ENCODE measurements around the gene SEMA3C.

SEMA3C gene

DNA sequence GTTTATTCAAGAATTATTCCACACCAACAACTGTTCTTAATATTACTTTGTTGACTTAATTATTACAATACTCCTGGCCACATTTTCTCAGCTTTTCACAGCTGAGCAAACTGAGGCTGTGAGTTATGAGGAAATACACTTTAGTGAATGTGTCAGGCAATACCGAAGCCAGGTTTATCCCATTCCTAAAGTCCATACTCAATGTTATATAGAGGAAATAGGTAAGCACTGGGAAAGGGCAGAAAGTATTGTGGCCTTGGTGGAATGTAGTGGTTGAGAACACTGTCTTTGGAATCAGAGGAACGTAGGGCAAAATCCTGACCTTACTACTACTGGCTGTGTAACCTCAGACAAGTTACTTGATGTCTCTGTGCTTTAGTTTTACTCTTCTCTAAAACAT, 169.6 kb downstream of the SEMA3C start:
- H3K4me3 ChIP-seq (ENCODE audit: low read length): no peak overlapping the region
- H3K36me3 ChIP-seq (ENCODE audit: control insufficient read depth, low read length): no peaks in the 10 kb centered on the region
- no peaks in the 10 kb centered on the region for H3K9me2 ChIP-seq (replicated peaks; ENCODE audit: control insufficient read depth, low read length)
- no peaks in the 10 kb centered on the region for H3K9me3 ChIP-seq (ENCODE audit: control insufficient read depth, insufficient read depth, low read length)
- no peaks in the 10 kb centered on the region for H3F3A ChIP-seq (ENCODE audit: control insufficient read depth, insufficient read depth)
- H3K4me2 ChIP-seq (ENCODE audit: low read length): no peak overlapping the region
- no peaks in the 10 kb centered on the region for H4K20me1 ChIP-seq (ENCODE audit: control insufficient read depth, insufficient read depth, low read depth, low read length)
- TF ChIP-seq, protein P1, sequence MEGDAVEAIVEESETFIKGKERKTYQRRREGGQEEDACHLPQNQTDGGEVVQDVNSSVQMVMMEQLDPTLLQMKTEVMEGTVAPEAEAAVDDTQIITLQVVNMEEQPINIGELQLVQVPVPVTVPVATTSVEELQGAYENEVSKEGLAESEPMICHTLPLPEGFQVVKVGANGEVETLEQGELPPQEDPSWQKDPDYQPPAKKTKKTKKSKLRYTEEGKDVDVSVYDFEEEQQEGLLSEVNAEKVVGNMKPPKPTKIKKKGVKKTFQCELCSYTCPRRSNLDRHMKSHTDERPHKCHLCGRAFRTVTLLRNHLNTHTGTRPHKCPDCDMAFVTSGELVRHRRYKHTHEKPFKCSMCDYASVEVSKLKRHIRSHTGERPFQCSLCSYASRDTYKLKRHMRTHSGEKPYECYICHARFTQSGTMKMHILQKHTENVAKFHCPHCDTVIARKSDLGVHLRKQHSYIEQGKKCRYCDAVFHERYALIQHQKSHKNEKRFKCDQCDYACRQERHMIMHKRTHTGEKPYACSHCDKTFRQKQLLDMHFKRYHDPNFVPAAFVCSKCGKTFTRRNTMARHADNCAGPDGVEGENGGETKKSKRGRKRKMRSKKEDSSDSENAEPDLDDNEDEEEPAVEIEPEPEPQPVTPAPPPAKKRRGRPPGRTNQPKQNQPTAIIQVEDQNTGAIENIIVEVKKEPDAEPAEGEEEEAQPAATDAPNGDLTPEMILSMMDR (IDR thresholded peaks at IDR 0.05; ENCODE audit: low read depth, low read length, poor library complexity, severe bottlenecking): no peak
- no peak for TF ChIP-seq EZH2phosphoT487 (IDR thresholded peaks at IDR 0.05; ENCODE audit: borderline replicate concordance, low read length)
- no peaks in the 10 kb centered on the region for H3K79me2 ChIP-seq (ENCODE audit: control insufficient read depth, low read length)
- no peaks in the 10 kb centered on the region for H3K27me3 ChIP-seq (ENCODE audit: control insufficient read depth, low read length)
- no peaks in the 10 kb centered on the region for H3K4me1 ChIP-seq (ENCODE audit: control insufficient read depth, low read length)
- no peak overlapping the region for H3K27ac ChIP-seq (ENCODE audit: low read depth, low read length)

DNA sequence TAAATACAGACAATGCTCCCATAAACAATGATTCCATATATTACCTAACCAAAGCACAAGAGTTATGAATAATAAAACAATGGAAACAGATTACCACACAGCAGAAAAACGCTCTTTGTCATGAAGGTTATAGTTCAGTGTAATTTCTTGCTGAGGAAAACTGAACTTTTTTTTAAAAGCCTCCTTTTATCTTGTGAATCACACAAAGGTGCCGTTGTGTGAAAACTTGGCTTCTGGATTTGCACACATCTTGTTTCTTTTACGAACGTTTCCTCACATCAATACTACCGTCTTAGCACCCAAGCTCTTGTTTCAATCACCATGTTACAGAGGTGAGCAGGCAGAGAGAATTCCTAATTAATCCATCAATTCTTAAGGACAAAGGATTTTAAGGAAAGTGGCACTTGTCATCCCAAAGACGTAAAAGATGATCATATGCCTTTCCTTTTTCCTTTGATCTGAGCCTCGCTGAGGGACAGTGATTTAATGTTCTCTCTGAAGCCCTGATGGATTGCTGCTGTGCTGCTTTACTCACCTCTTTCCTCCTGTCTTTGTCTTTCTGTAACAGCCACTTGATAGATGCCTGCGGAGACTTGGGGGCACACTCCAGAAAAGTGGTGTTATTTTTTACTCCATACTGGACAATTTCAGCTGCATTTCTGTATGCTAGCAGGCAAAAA, 170.3 kb downstream of the SEMA3C start:
- no peaks in the 10 kb centered on the region for H3K27me3 ChIP-seq (ENCODE audit: control insufficient read depth, low read length)
- H3F3A ChIP-seq (ENCODE audit: control insufficient read depth, insufficient read depth): no peaks in the 10 kb centered on the region
- H3K27ac ChIP-seq (ENCODE audit: low read depth, low read length): no peak overlapping the region
- H3K36me3 ChIP-seq (ENCODE audit: control insufficient read depth, low read length): no peaks in the 10 kb centered on the region
- TF ChIP-seq, protein P1 (IDR thresholded peaks at IDR 0.05; ENCODE audit: low read depth, low read length, poor library complexity, severe bottlenecking): no peak
- TF ChIP-seq EZH2phosphoT487 (IDR thresholded peaks at IDR 0.05; ENCODE audit: borderline replicate concordance, low read length): no peak
- no peaks in the 10 kb centered on the region for H3K79me2 ChIP-seq (ENCODE audit: control insufficient read depth, low read length)
- no peaks in the 10 kb centered on the region for H4K20me1 ChIP-seq (ENCODE audit: control insufficient read depth, insufficient read depth, low read depth, low read length)
- no peaks in the 10 kb centered on the region for H3K4me1 ChIP-seq (ENCODE audit: control insufficient read depth, low read length)
- no peak overlapping the region for H3K4me2 ChIP-seq (ENCODE audit: low read length)
- H3K9me2 ChIP-seq (replicated peaks; ENCODE audit: control insufficient read depth, low read length): no peaks in the 10 kb centered on the region
- H3K4me3 ChIP-seq (ENCODE audit: low read length): no peak overlapping the region
- no peaks in the 10 kb centered on the region for H3K9me3 ChIP-seq (ENCODE audit: control insufficient read depth, insufficient read depth, low read length)

DNA sequence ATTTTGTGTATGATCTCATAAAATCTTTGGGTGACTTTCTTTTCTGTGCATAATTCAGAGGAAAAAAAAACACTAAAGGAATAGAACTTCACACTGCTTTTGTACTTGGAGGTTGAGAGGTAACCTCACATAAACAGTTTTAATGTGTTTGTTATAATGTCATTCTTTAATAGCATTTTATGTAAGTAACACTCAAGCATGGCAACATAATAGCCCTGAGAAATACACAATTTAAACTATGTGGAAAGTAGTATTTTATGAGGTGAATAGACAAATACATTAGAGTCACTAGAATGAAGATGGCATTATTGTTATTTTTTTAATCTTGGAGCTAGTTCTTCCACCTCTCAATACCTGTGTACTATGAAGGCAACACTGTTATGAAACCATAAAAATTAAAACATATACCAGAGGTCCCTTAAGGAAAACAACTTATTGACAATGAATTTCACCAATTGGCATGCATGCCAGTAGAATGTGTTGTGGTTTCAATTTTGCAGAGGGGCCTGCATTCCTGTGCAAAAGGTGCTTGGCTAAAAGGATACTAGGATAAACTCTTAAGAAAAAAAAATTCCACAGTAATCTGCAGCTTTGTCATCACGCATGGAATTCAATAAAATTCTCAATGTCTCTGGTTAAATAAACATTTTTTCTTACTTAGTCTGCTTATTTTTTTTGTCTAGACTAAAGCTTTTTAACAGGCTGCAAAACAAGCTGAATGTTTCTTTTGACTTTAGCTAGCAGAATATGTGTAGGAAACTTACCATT, 177.9 kb downstream of the SEMA3C start:
- Histone ChIP-seq H3F3A (ENCODE audit: control insufficient read depth, insufficient read depth) (no peaks in the 10 kb centered on the region), H3K36me3 (ENCODE audit: control insufficient read depth, low read length) (no peaks in the 10 kb centered on the region), H3K4me1 (ENCODE audit: control insufficient read depth, low read length) (no peaks in the 10 kb centered on the region), H3K4me2 (ENCODE audit: low read length) (no peak overlapping the region), H3K79me2 (ENCODE audit: control insufficient read depth, low read length) (no peaks in the 10 kb centered on the region), H3K4me3 (ENCODE audit: low read length) (no peak overlapping the region), H3K27ac (ENCODE audit: low read depth, low read length) (no peak overlapping the region), H4K20me1 (ENCODE audit: control insufficient read depth, insufficient read depth, low read depth, low read length) (no peaks in the 10 kb centered on the region), H3K27me3 (ENCODE audit: control insufficient read depth, low read length) (no peaks in the 10 kb centered on the region), H3K9me3 (ENCODE audit: control insufficient read depth, insufficient read depth, low read length) (no peaks in the 10 kb centered on the region), H3K9me2 (replicated peaks; ENCODE audit: control insufficient read depth, low read length) (no peaks in the 10 kb centered on the region)
- no peak for TF ChIP-seq EZH2phosphoT487 (IDR thresholded peaks at IDR 0.05; ENCODE audit: borderline replicate concordance, low read length)
- TF ChIP-seq, protein P1 (IDR thresholded peaks at IDR 0.05; ENCODE audit: low read depth, low read length, poor library complexity, severe bottlenecking): no peak

Measured in DOHH2 (cell line).